Transverse colon (tissue), 4 donors: Measurements from ENCODE around the gene HSDL2. TPM values are rescaled to one million over a fixed set of nuclear protein-coding genes. Genes with fewer than 3 reads are reported as not detected.

ENCODE experiments used
- DNase-seq: peaks from one replicate; pipeline ENCODE4 v3.0.0-alpha.2; 2019
- H3K27ac ChIP-seq, 4 donors: fragments of 200-600 bp; sonication (generic); 2 replicates each; pipeline ENCODE4 v1.5.1; 2016 to 2018; ENCODE audit warnings: inconsistent platforms in 4 of 4
- H3K27me3 ChIP-seq: fragments of 200-600 bp; sonication (generic); 2 replicates; pipeline ENCODE4 v1.5.1; 2017; ENCODE audit warnings: inconsistent platforms
- H3K36me3 ChIP-seq, 4 donors: fragments of 200-600 bp; sonication (generic); 2 replicates each; pipeline ENCODE4 v1.5.1; 2017 to 2019; ENCODE audit warnings: inconsistent platforms in 4 of 4
- H3K4me1 ChIP-seq, 4 donors: fragments of 200-600 bp; sonication (generic); 2 replicates each; pipeline ENCODE4 v1.5.1; 2017 to 2020; ENCODE audit warnings: inconsistent platforms in 4 of 4
- H3K4me3 ChIP-seq, 4 donors: fragments of 200-600 bp; sonication (generic); 1 replicate in 1 of 4; 2 replicates in 3 of 4; pipeline versions ENCODE4 v1.5.1 to v1.6.1; 2017 to 2019; ENCODE audit warnings: inconsistent platforms in 4 of 4
- H3K9me3 ChIP-seq, 2 donors: fragments of 200-600 bp; sonication (generic); 2 replicates each; pipeline ENCODE4 v1.5.1; 2017 to 2019; ENCODE audit warnings: inconsistent platforms in 2 of 2
- CTCF ChIP-seq, 5 experiments: fragments of 200-600 bp in 3 of 5; fragments of 450-650 bp in 2 of 5; sonication (generic) in 3 of 5; IDR thresholded peaks; 1 replicate in 2 of 5; 2 replicates in 3 of 5; pipeline ENCODE4 v1.5.1; 2016 to 2017; ENCODE audit warnings: antibody characterized with exemption in 5 of 5, inconsistent platforms in 3 of 5, mild to moderate bottlenecking in 2 of 5, moderate library complexity in 1 of 5
- EP300 ChIP-seq: sonication (generic); formaldehyde crosslinking; IDR thresholded peaks from one replicate; pipeline ENCODE4 v1.6.1; 2017; ENCODE audit warnings: antibody characterized with exemption, low read depth
- POLR2A ChIP-seq: fragments of 450-650 bp; IDR thresholded peaks from one replicate; pipeline ENCODE4 v1.6.1; 2016; ENCODE audit warnings: antibody characterized with exemption, mild to moderate bottlenecking, moderate library complexity
- POLR2AphosphoS5 ChIP-seq, 3 donors: sonication (generic); formaldehyde crosslinking; IDR thresholded peaks; one replicate each; pipeline ENCODE4 v1.6.1; 2016; ENCODE audit warnings: antibody characterized with exemption in 3 of 3
- WGBS, 2 donors: methylation state at CpG; one replicate each; pipeline ENCODE4 v1.1.5; 2018; ENCODE audit warnings: low coverage in 1 of 2; 5-methylcytosine and 5-hydroxymethylcytosine counted together
- in situ Hi-C, 4 donors: fragments of 200-750 bp; cut with MboI; loops; one replicate each; pipeline versions ENCODE4 v1.15.0 to v1.15.1; 2017; ENCODE audit warnings: low sequenced_read_pairs in 3 of 4, low pct_ligation_motif_present in 1 of 4, low pct_unique_long_range_greater_than_20kb in 1 of 4
- intact Hi-C: fragments of 100-400 bp; cut with DNase I; formaldehyde crosslinking; loops from one replicate; pipeline ENCODE4 v1.15.1; 2023; ENCODE audit warnings: low total_unique reads
- total RNA-seq, 4 donors: library from RNA; depleted of rRNA; stranded (reverse); fragments of >200 nt; gene quantifications; one replicate each; pipeline ENCODE4 v1.1.0, GENCODE V29; 2016

Gene HSDL2
- total RNA-seq, 4 donors from 2014 or later: 24.9 to 46.4 (median 28.8) TPM

- 83 to 93% methylated on average over 2 to 3 of the region's 3 CpGs for WGBS, 2 donors
- intact Hi-C loops: no loop called here
- no peak for DNase-seq
- Histone ChIP-seq H3K27me3 (no peaks in the 10 kb centered on the region), H3K27ac (no peak overlapping the region), H3K4me3 (no peak overlapping the region), H3K36me3 (no peaks in the 10 kb centered on the region), H3K4me1 (no peaks in the 10 kb centered on the region), H3K9me3 (no peaks in the 10 kb centered on the region)
- TF ChIP-seq EP300 (no peak), POLR2AphosphoS5 (IDR thresholded peaks at IDR 0.05) (no peak), CTCF (IDR thresholded peaks at IDR 0.05) (no peak), POLR2A (no peak)
- in situ Hi-C loops: no loop called here
These were observed 140.7 kb downstream of the HSDL2 start for GRCh38 chr9:112520656-112521055.

Other genes starting within 250 kb of the HSDL2 start
- 10 to 100 TPM; 22.7 to 83.0 (median 24.7) TPM for gene SUSD1, start 204.8 kb upstream of the HSDL2 start, total RNA-seq
- 10 to 100 TPM; 25.3 to 96.9 (median 54.7) TPM for gene PTBP3, start 46.5 kb upstream of the HSDL2 start, total RNA-seq
- 10 to 100 TPM in 2 of 4 donors, 1 to 10 TPM in 2; 5.0 to 12.4 (median 9.4) TPM for gene KIAA1958, start 106.7 kb downstream of the HSDL2 start, total RNA-seq